GM12891 (cell line): Measurements from ENCODE around the gene CPNE7.
"Not testable (repeated sequence)": the region's sequence is repeated elsewhere in the genome, so short reads cannot be mapped to it uniquely, and the experiment has no call there.

Experiments
- DNase-seq: peaks from one replicate; pipeline ENCODE4 v3.0.0; 2011; ENCODE audit warnings: low spot score; ENCODE audit not compliant: insufficient read length
- FAIRE-seq: peaks from 2 replicates; lab custom pipeline; 2011; peaks lifted over from hg19 to GRCh38; lab: Jason Lieb, UNC
- PAX5 ChIP-seq: IDR thresholded peaks from 2 replicates; pipeline ENCODE4 v1.6.1; 2011; ENCODE audit warnings: low read length, moderate library complexity, mild to moderate bottlenecking; ENCODE audit not compliant: insufficient read depth, severe bottlenecking
- POLR2A ChIP-seq: IDR thresholded peaks from 2 replicates; pipeline ENCODE4 v1.6.1; 2011; ENCODE audit warnings: low read depth, low read length, control low read depth
- POLR2AphosphoS5 ChIP-seq: IDR thresholded peaks from 2 replicates; pipeline ENCODE4 v1.6.1; 2011; ENCODE audit warnings: low read depth, low read length, control low read depth
- POU2F2 ChIP-seq: IDR thresholded peaks from 2 replicates; pipeline ENCODE4 v1.6.1; 2011; ENCODE audit warnings: low read depth, mild to moderate bottlenecking, control low read depth, low read length, moderate library complexity
- SPI1 ChIP-seq: IDR thresholded peaks from 2 replicates; pipeline ENCODE4 v1.6.1; 2011; ENCODE audit warnings: low read depth, low read length, control low read depth
- TAF1 ChIP-seq: IDR thresholded peaks from 2 replicates; pipeline ENCODE4 v1.6.1; 2011; ENCODE audit warnings: low read depth, low read length, control low read depth

CPNE7 gene

GRCh38 chr16:89583197-89583894 is 7.8 kb downstream of the CPNE7 start:
- TF ChIP-seq PAX5 (no peak), POLR2AphosphoS5 (no peak), SPI1 (no peak), POU2F2 (no peak), TAF1 (no peak), POLR2A (no peak)
- no peak for FAIRE-seq
- DNase-seq = no peak

- no peak for DNase-seq
- TF ChIP-seq TAF1 (no peak), POLR2AphosphoS5 (no peak), PAX5 (no peak), SPI1 (no peak), POU2F2 (no peak), POLR2A (no peak)
- FAIRE-seq = no peak
Observed at GRCh38 chr16:89583895-89584644, 8.5 kb downstream of the CPNE7 start.

GRCh38 chr16:89584768-89585549 is 9.4 kb downstream of the CPNE7 start:
- no peak for DNase-seq

GRCh38 chr16:89586218-89586617 is 10.7 kb downstream of the CPNE7 start:
- no peak for DNase-seq
- TF ChIP-seq POLR2A (no peak), SPI1 (no peak), TAF1 (no peak), POU2F2 (no peak), POLR2AphosphoS5 (no peak), PAX5 (no peak)
- no peak for FAIRE-seq

More at GRCh38 chr16:89584768-89585549, 9.4 kb downstream of the CPNE7 start:
- TF ChIP-seq POLR2AphosphoS5 (no peak), POLR2A (no peak), POU2F2 (no peak), TAF1 (no peak), SPI1 (no peak), PAX5 (no peak)
- no peak for FAIRE-seq

- TF ChIP-seq POLR2AphosphoS5 (no peak), SPI1 (no peak), POU2F2 (no peak), PAX5 (no peak), TAF1 (no peak), POLR2A (no peak)
- FAIRE-seq (no peak), DNase-seq (no peak)
Observed at GRCh38 chr16:89586853-89587252, 11.3 kb downstream of the CPNE7 start.

- not testable (repeated sequence) for DNase-seq, FAIRE-seq
Observed at GRCh38 chr16:89587676-89588075, 12.1 kb downstream of the CPNE7 start.

- no peak for TF ChIP-seq POLR2AphosphoS5
- no peak for FAIRE-seq
Observed at GRCh38 chr16:89588413-89589109, 13.0 kb downstream of the CPNE7 start.

GRCh38 chr16:89589241-89589926 is 13.8 kb downstream of the CPNE7 start:
- no peak for FAIRE-seq

More at GRCh38 chr16:89588413-89589109, 13.0 kb downstream of the CPNE7 start:
- no peak for DNase-seq

GRCh38 chr16:89593841-89594240 is 18.3 kb downstream of the CPNE7 start:
- FAIRE-seq (no peak), DNase-seq (no peak)
- no peak for TF ChIP-seq POU2F2
- TF ChIP-seq POLR2A = no peak
- TF ChIP-seq TAF1 = no peak
- no peak for TF ChIP-seq POLR2AphosphoS5
- TF ChIP-seq SPI1 = no peak
- TF ChIP-seq PAX5 = no peak

More at GRCh38 chr16:89589241-89589926, 13.8 kb downstream of the CPNE7 start:
- TF ChIP-seq TAF1 (no peak), PAX5 (no peak), SPI1 (no peak), POLR2A (no peak), POU2F2 (no peak), POLR2AphosphoS5 (no peak)
- no peak for DNase-seq
